ENCODE data around the gene ANKDD1B. TPM values are rescaled to one million over a fixed set of nuclear protein-coding genes. Genes with fewer than 3 reads are reported as not detected.
"Not testable (repeated sequence)": the region's sequence is repeated elsewhere in the genome, so short reads cannot be mapped to it uniquely, and the experiment has no call there.

ANKDD1B gene
- polyA plus RNA-seq, 1 of the 3 experiments (the other 2 are of a cell fraction), result 0.12 TPM

DNA sequence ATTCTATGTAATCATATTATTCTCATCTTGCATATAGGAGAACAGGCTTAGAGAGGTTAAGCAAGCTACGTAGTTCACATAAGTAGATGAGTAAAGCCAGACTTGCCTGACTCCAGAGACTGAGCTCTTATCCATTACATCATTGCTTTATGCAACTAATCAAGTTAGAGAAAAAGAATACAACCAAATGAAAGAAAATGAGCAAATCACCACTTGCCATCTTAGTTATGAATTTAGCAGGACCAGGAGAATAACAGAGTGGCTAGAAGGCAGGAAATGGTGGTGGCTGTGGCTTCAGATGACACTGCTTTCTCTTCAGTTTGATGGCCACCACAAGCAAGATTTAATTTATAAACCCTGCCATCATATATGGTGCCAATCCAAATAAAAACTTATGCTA is 79.4 kb downstream of the ANKDD1B start:
- DNase-seq, result peak; percentile 61
- Histone ChIP-seq H3K4me1 (ENCODE audit: control insufficient read depth in 1 of 2, insufficient read depth in 2 of 2, low read depth in 1 of 2, low read length in 1 of 2) (peaks cover 0 to 11% of the 10 kb centered on the region in 2 experiments; a peak in 2 of 4 replicates), H3K27ac (ENCODE audit: low read depth in 2 of 2, low read length in 1 of 2) (peak overlapping the region in 1 of 2 experiments; percentile 82; a peak in 2 of 4 replicates), H3K4me3 (ENCODE audit: low read depth in 2 of 2, low read length in 1 of 2) (no peak overlapping the region), H2AFZ (ENCODE audit: low read depth) (no peak overlapping the region), H3K9ac (no peak overlapping the region), H3K9me3 (no peaks in the 10 kb centered on the region), H3K36me3 (replicated peaks in 1 of 2; ENCODE audit: control insufficient read depth in 1 of 2, insufficient read depth in 2 of 2, low read length in 1 of 2) (peaks cover 57 to 69% of the 10 kb centered on the region in 2 experiments), H3K9me2 (no peaks in the 10 kb centered on the region), H4K20me1 (ENCODE audit: insufficient read depth) (no peaks in the 10 kb centered on the region), H3K27me3 (ENCODE audit: insufficient read depth) (no peaks in the 10 kb centered on the region), H3F3A (replicated peaks; ENCODE audit: insufficient read depth) (no peaks in the 10 kb centered on the region), H3K4me2 (no peak overlapping the region), H3K79me2 (ENCODE audit: insufficient read depth) (no peaks in the 10 kb centered on the region)
- 74% methylated on average over 1 of the region's 1 CpG for WGBS (ENCODE audit: low lambda C conversion rate)
- ChIA-PET POLR2A (no interaction called here), CTCF (interaction anchor here (0.6 to 2.5 kb wide), 4 partner anchors 9 to 484 kb away, joined by 3 to 11 read pairs (median 3); no protein-coding TSS in a partner anchor)
- TF ChIP-seq RCOR1 (IDR thresholded peaks at IDR 0.05; ENCODE audit: low read length) (0 out of 2 replicates have a peak, but pooled peaks have one; percentile 17), TCF12 (IDR thresholded peaks at IDR 0.05) (peak; percentile 12; the same call in 1 of the 2 replicates), GATA2 (CRISPR knock-in tag; IDR thresholded peaks at IDR 0.05) (peak; percentile 67), EP300 (IDR thresholded peaks at IDR 0.05; ENCODE audit: borderline replicate concordance in 1 of 2, low read depth in 1 of 2, low read length in 1 of 2) (peak in 1 of 2 experiments; percentile 58; a peak in 1 of 4 replicates), RAD21 (IDR thresholded peaks at IDR 0.05; ENCODE audit: low read length) (peak; percentile 11; the same call in 1 of the 2 replicates)
- TF ChIP-seq, protein P1, sequence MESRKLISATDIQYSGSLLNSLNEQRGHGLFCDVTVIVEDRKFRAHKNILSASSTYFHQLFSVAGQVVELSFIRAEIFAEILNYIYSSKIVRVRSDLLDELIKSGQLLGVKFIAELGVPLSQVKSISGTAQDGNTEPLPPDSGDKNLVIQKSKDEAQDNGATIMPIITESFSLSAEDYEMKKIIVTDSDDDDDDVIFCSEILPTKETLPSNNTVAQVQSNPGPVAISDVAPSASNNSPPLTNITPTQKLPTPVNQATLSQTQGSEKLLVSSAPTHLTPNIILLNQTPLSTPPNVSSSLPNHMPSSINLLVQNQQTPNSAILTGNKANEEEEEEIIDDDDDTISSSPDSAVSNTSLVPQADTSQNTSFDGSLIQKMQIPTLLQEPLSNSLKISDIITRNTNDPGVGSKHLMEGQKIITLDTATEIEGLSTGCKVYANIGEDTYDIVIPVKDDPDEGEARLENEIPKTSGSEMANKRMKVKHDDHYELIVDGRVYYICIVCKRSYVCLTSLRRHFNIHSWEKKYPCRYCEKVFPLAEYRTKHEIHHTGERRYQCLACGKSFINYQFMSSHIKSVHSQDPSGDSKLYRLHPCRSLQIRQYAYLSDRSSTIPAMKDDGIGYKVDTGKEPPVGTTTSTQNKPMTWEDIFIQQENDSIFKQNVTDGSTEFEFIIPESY (IDR thresholded peaks at IDR 0.05; ENCODE audit: borderline replicate concordance, low read depth), result no peak
- TF ChIP-seq, protein P2, sequence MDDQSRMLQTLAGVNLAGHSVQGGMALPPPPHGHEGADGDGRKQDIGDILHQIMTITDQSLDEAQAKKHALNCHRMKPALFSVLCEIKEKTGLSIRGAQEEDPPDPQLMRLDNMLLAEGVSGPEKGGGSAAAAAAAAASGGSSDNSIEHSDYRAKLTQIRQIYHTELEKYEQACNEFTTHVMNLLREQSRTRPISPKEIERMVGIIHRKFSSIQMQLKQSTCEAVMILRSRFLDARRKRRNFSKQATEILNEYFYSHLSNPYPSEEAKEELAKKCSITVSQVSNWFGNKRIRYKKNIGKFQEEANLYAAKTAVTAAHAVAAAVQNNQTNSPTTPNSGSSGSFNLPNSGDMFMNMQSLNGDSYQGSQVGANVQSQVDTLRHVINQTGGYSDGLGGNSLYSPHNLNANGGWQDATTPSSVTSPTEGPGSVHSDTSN (IDR thresholded peaks at IDR 0.05), result no peak

DNA sequence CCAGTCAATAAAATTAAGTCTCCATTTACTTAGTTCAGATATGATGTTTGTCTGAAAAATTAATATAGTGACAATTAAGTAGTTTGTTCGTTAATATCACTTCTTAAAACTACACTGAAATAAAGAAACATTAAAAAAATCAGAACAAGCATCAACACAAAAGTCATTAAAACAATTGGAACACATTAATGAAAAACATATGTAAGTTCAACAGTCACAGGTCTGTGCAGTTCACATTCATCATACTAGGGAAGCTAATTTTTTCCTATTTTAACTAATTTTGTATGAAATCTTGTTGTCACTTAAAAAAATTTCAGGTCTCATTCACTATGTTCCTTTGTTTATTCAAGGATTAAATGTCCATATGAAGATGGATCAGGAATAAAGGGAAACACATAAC is 83.5 kb downstream of the ANKDD1B start:
- Histone ChIP-seq H3K79me2 (ENCODE audit: insufficient read depth) (no peaks in the 10 kb centered on the region), H3K9me2 (no peaks in the 10 kb centered on the region), H3K4me3 (ENCODE audit: low read depth in 2 of 2, low read length in 1 of 2) (no peak overlapping the region), H4K20me1 (ENCODE audit: insufficient read depth) (no peaks in the 10 kb centered on the region), H3K36me3 (replicated peaks in 1 of 2; ENCODE audit: control insufficient read depth in 1 of 2, insufficient read depth in 2 of 2, low read length in 1 of 2) (peaks cover 27 to 38% of the 10 kb centered on the region in 2 experiments), H3K9ac (no peak overlapping the region), H3K9me3 (no peaks in the 10 kb centered on the region), H3K27me3 (ENCODE audit: insufficient read depth) (no peaks in the 10 kb centered on the region), H2AFZ (ENCODE audit: low read depth) (no peak overlapping the region), H3F3A (replicated peaks; ENCODE audit: insufficient read depth) (no peaks in the 10 kb centered on the region), H3K4me1 (ENCODE audit: control insufficient read depth in 1 of 2, insufficient read depth in 2 of 2, low read depth in 1 of 2, low read length in 1 of 2) (peaks cover 0 to 11% of the 10 kb centered on the region in 2 experiments; a peak in 2 of 4 replicates), H3K27ac (ENCODE audit: low read depth in 2 of 2, low read length in 1 of 2) (peak overlapping the region in 1 of 2 experiments; percentile 91; a peak in 2 of 4 replicates), H3K4me2 (no peak overlapping the region)
- CTCF ChIA-PET, result interaction anchor here (1.2 to 1.6 kb wide), 4 partner anchors 12 to 480 kb away, joined by 3 to 8 read pairs (median 4); no protein-coding TSS in a partner anchor
- whole genome bisulfite sequencing (ENCODE audit: low lambda C conversion rate), result 48% methylated on average over 1 of the region's 1 CpG
- peak; percentile 50 for DNase-seq
- POLR2A ChIA-PET, result no interaction called here
- peak; percentile 35 for TF ChIP-seq TCF12 (IDR thresholded peaks at IDR 0.05)
- TF ChIP-seq, protein P3, sequence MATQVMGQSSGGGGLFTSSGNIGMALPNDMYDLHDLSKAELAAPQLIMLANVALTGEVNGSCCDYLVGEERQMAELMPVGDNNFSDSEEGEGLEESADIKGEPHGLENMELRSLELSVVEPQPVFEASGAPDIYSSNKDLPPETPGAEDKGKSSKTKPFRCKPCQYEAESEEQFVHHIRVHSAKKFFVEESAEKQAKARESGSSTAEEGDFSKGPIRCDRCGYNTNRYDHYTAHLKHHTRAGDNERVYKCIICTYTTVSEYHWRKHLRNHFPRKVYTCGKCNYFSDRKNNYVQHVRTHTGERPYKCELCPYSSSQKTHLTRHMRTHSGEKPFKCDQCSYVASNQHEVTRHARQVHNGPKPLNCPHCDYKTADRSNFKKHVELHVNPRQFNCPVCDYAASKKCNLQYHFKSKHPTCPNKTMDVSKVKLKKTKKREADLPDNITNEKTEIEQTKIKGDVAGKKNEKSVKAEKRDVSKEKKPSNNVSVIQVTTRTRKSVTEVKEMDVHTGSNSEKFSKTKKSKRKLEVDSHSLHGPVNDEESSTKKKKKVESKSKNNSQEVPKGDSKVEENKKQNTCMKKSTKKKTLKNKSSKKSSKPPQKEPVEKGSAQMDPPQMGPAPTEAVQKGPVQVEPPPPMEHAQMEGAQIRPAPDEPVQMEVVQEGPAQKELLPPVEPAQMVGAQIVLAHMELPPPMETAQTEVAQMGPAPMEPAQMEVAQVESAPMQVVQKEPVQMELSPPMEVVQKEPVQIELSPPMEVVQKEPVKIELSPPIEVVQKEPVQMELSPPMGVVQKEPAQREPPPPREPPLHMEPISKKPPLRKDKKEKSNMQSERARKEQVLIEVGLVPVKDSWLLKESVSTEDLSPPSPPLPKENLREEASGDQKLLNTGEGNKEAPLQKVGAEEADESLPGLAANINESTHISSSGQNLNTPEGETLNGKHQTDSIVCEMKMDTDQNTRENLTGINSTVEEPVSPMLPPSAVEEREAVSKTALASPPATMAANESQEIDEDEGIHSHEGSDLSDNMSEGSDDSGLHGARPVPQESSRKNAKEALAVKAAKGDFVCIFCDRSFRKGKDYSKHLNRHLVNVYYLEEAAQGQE (IDR thresholded peaks at IDR 0.05; ENCODE audit: low read depth, low read length), result no peak

DNA sequence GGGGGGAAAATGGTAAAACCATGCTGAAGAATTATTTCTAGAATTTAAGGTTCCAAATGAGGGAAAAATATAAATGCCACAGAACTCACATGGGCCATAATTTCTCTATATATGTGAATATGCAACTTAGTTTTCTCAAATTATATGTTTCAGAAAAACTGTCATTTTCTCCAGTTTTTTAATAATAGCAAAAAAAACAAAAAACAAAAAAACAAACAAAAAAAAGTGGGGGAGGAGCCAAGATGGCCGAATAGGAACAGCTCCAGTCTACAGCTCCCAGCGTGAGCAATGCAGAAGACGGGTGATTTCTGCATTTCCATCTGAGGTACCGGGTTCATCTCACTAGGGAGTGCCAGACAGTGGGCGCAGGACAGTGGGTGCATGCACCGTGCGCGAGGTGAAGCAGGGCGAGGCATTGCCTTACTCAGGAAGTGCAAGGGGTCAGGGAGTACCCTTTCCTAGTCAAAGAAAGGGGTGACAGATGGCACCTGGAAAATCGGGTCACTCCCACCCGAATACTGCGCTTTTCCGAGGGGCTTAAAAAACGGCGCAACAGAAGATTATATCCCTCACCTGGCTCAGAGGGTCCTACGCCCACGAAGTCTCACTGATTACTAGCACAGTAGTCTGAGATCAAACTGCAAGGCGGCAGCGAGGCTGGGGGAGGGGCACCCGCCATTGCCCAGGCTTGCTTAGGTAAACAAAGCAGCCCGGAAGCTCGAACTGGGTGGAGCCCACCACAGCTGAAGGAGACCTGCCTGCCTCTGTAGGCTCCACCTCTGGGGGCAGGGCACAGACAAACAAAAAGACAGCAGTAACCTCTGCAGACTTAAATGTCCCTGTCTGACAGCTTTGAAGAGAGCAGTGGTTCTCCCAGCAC is 84.5 kb downstream of the ANKDD1B start:
- POLR2A ChIA-PET; H3K9ac ChIP-seq; H3F3A ChIP-seq (replicated peaks; ENCODE audit: insufficient read depth); DNase-seq; H3K4me3 ChIP-seq (ENCODE audit: low read depth in 2 of 2, low read length in 1 of 2); H3K27me3 ChIP-seq (ENCODE audit: insufficient read depth); H3K9me3 ChIP-seq; H3K4me2 ChIP-seq; H3K79me2 ChIP-seq (ENCODE audit: insufficient read depth); H2AFZ ChIP-seq (ENCODE audit: low read depth); H3K9me2 ChIP-seq; H4K20me1 ChIP-seq (ENCODE audit: insufficient read depth): not testable (repeated sequence)
- H3K4me1 ChIP-seq (ENCODE audit: control insufficient read depth in 1 of 2, insufficient read depth in 2 of 2, low read depth in 1 of 2, low read length in 1 of 2), result peaks cover 0 to 11% of the 10 kb centered on the region in 2 experiments; a peak in 2 of 4 replicates
- CTCF ChIA-PET, result interaction anchor here (1.3 kb wide), 1 partner anchor 479 kb away, joined by 4 read pairs; no protein-coding TSS in a partner anchor
- 89% methylated on average over 16 of the region's 22 CpGs for WGBS (ENCODE audit: low lambda C conversion rate)
- peaks cover 23 to 29% of the 10 kb centered on the region in 2 experiments for H3K36me3 ChIP-seq (replicated peaks in 1 of 2; ENCODE audit: control insufficient read depth in 1 of 2, insufficient read depth in 2 of 2, low read length in 1 of 2)
- peak overlapping the region in 1 of 2 experiments; percentile 91; a peak in 2 of 4 replicates for H3K27ac ChIP-seq (ENCODE audit: low read depth in 2 of 2, low read length in 1 of 2)

All from SK-N-SH (cell line).